GM23248 (cell line): ENCODE results near the gene TDRD3.

Experiments
- EZH2 ChIP-seq: fragments of 200-600 bp; sonication (generic); IDR thresholded peaks from 2 replicates; pipeline ENCODE4 v1.6.1; 2018; ENCODE audit warnings: antibody characterized with exemption, mild to moderate bottlenecking; ENCODE audit not compliant: insufficient read depth, poor library complexity, severe bottlenecking
- EZH2phosphoT487 ChIP-seq: fragments of 200-600 bp; sonication (generic); IDR thresholded peaks from 2 replicates; pipeline ENCODE4 v1.6.1; 2018; ENCODE audit warnings: antibody characterized with exemption, moderate library complexity, mild to moderate bottlenecking, low read depth; ENCODE audit not compliant: insufficient read depth

GRCh38 chr13:60479273-60479672 lies 82.3 kb downstream of the TDRD3 start:
- TF ChIP-seq EZH2 (no peak), EZH2phosphoT487 (no peak)
